Dedifferentiated amniotic fluid mesenchymal stem cell (primary cell): ENCODE measurements around the gene OTULIN.

ENCODE experiments used
- DNase-seq: peaks from one replicate; pipeline ENCODE4 v3.0.0-alpha.2; 2016; ENCODE audit errors: extremely low spot score

The OTULIN gene

GRCh38 chr5:14696851-14697250 is 32.3 kb downstream of the OTULIN start:
- no peak for DNase-seq

GRCh38 chr5:14698495-14698894 is 34.0 kb downstream of the OTULIN start:
- DNase-seq = no peak

- no peak for DNase-seq
Measured at GRCh38 chr5:14699159-14699558, 34.6 kb downstream of the OTULIN start.

DNA sequence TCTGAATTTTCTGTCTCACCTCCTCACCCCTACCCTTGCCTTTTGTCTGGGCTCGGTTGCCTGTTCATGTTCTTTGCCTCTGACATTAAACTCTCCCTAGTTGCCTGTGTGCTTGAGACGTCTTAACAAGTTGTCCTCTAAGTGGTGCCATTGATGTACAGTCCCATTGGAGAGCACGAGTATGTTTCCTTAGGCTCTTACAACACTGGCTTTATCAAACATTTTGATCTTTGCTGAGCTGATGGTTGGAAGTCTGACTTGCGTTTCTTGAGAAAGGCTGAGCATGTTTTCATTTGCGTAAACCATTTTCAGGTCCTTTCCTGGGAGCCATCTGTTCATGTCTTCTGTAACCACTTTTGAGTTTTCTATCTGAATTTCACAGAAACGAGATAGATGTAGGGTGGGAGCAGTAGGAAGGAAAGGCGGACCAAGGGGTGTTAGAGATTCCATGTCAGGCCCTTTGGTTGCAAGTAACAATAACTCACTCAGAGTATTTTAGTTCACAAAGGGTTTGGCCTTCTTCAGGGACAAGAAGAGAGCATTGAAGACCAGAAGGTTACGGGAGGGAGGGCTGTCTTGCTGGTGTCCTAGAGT is 35.4 kb downstream of the OTULIN start:
- DNase-seq = no peak

GRCh38 chr5:14700478-14701436 is 36.2 kb downstream of the OTULIN start:
- DNase-seq = no peak

DNA sequence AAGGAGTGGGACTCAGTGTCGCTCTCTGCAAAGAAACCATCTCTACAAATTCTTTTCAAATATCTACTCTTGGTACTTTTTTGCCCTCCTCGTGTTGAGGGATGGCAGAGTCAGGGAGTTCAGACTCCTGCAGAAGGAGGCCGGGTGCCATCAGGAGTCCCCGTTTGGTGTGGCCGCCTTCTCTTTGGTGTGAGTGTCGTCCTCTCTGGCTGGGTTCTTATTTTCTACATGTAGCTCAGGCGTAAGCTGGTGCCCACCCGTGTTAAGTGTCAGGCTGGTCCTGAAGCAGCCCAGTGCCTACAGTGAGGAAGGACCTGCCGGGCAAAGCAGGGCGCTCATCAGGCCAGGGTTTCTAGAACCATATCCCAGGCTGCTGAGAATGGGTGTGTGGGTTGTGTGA is 37.0 kb downstream of the OTULIN start:
- DNase-seq = no peak

DNA sequence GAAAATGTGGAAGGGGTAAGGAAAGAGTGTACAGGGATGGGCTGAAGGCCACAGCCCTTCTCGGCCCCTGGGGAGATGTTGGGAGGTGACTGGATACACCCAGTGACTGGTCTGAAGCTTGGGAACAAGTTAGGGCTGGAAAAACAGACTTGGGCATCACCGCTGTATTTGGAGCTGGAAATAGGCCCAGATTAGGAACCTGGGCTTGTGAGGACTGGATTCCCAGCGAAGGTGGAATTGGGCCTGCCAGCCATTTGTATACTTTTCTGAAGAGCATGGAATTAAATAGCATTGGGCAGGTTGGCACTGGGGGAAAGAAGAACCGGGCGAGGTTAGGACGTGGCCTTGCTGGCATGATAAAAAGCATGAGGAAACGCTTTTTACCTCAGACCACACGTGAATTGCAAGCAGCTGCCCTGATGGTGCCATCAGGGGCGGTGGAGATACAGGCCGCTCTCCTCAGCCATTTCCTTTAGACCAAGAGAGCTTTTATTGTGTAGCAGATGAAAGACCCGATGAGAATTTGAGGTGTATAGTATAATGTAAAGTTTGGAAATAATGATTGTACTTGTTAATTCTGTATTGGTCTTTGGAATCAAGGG is 37.8 kb downstream of the OTULIN start:
- DNase-seq = no peak

DNA sequence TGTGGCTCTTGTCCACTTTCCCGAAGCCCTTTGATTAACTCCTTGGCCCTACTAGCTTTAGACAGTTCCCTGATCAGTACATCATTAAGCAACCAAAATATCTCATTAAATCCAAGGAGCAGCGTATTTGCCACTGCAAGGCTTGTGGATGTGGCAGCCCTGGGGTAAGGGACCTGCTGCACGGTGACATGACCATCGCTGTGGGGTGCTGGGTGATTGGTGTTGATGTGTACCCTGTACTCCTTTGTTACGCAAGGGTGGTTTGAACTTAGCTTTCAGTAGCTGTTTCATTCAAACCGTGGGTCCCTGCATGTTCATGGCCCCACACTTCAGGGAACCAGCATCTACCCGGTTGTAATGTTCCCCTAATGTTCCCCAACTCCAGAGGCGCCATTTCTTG is 41.0 kb downstream of the OTULIN start:
- no peak for DNase-seq

DNA sequence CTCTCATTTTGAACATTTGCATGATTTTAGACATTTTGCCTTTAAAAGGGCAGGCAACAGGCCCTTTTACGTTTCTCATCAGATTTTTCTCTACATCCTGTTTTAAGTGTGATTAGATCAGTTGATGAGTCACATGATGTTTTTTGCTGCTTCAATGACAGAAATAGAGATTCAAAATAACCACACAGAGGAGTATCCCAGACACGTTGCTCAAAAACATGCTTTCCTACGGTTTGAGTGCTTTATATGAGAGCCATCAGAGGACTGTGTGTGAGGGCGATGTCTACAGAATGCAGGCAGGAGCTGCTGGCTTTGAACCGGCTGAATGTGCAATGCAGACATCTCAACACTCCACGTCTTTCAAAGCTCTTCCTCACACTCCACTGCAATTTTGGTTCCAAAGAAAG is 42.1 kb downstream of the OTULIN start:
- DNase-seq = no peak

GRCh38 chr5:14707811-14708390 is 43.4 kb downstream of the OTULIN start:
- no peak for DNase-seq

GRCh38 chr5:14708551-14708950 is 44.0 kb downstream of the OTULIN start:
- DNase-seq = no peak

DNA sequence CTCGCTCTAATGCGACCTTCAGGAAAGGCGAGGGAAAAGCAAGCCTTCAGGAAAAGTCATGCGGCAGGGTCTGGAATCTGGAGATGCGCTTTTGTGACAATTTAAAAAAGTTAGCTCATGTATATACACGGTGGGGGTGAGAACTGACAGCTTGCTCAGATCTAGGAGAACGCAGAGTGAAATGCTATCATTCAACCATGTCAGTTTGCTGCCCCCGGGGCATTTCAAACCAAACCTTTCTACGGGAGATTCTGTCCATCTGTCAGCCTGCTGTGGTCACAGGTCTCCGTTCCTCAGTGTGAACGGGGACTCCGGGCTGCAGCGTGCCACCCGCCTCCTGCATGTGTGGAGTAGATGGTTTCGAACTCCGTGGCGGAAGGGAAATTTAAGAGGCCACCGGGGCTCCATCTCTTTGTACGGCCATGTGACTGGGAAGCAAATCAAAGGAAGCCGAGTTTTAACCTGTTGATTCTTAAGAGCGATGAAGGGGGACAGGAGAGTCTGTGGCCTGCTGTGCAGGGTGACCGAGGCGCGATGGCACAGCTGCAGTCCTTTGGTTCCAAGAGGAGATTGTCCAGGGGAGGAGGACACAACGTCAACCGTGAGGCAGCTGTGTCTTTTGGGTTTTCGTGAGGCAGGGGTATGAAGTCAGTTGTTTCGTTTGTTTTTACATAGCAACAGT is 45.9 kb downstream of the OTULIN start:
- DNase-seq = no peak

DNA sequence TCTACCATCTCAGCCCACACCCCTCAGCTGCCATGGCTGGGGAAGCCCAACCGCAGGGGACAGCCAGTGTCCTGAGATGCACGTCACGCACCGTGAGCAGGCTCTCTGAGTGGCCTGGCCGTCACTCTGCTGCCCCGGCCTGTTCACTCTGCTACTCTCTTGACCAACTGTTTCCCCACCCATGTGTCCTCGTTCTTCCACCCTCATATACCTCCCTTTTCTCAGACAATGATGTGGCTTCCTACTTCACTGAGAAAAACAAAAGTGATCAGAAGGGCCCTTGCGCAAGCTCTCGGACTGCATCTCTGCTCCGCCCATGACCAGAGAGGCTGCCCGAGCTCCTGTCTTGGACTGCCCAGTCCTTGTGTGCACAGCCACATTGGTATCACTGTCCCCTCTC is 47.6 kb downstream of the OTULIN start:
- DNase-seq = no peak

GRCh38 chr5:14712666-14713065 is 48.1 kb downstream of the OTULIN start:
- no peak for DNase-seq

DNA sequence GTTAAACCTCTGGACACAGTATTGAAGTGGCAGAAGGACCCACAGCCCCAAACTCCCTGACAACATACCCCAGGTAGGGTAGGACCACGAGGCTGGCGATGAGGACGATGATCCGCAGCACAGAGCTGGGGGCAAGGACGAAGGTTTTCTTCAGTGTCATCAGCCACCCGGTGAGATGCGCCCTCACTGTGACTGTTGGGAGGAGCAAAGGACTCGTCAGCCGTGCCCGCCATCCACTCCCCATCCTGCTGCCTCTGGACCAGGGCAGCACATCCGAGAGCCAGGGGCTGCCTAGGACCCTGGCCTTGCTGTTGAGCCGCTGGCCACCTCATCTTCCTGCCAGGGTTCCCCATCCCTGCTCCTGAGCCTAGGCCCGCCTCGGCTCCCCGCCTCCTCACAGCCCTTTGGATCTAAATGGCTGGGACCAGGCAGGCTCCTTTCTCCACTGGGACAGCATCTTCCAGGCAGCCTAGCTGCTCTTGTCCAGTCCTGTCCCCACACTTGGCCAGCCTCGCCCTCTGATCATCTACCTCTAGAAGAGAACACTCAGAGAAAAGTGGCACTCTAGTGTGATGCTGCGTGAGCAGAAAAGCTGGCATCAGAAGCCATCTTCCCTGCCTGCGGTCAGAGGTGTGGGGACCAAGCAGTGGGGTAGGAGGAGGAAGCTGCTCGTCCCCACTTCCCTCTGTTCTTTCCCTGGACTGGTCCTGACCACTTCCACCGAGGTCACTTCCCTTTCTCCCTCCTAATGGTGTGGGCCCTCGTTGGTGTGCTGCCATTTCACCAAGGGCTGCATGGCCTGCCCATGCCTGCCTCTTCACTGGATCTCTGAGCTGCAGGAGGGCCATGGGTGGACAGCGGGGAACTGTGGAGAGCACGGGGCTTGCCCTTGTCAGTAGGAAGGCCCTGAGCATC is 49.2 kb downstream of the OTULIN start:
- DNase-seq = no peak

DNA sequence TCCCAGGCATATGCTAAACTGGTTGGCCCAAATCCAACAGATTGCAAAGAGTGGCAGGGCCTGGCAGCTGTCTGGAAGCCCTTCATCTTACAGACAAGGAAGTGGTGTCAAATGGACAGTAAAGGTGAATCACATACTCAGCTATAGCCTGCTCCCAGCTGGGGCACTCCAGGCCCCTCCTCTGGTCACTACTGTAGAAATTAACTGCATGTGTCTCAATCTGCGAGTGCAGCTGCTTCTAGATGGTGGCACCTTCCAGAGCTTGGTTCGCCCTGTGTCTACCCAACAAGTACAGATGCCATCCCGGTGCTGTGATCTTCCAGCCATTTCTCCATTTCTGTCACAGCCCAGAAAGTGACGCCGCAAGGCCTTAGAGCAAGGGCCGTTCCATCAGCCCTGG is 50.2 kb downstream of the OTULIN start:
- no peak for DNase-seq

DNA sequence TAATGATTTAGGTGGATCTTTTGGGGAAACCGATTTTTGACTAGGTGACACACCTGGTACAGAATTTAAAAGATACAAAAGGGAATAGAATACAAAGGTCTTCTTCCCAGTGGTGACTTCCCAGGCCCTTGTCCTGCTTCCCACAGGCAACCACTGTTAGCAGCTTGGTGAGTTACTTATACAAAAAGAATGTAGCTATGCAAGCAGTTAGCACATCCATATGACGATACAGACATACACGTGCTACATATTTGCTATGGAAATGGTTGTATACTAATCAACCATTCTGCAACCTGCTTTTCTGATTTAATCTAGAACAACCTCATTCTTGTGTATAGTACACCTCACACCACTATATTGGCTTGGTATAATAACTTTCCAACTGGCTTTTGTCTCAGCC is 51.0 kb downstream of the OTULIN start:
- DNase-seq = no peak

DNA sequence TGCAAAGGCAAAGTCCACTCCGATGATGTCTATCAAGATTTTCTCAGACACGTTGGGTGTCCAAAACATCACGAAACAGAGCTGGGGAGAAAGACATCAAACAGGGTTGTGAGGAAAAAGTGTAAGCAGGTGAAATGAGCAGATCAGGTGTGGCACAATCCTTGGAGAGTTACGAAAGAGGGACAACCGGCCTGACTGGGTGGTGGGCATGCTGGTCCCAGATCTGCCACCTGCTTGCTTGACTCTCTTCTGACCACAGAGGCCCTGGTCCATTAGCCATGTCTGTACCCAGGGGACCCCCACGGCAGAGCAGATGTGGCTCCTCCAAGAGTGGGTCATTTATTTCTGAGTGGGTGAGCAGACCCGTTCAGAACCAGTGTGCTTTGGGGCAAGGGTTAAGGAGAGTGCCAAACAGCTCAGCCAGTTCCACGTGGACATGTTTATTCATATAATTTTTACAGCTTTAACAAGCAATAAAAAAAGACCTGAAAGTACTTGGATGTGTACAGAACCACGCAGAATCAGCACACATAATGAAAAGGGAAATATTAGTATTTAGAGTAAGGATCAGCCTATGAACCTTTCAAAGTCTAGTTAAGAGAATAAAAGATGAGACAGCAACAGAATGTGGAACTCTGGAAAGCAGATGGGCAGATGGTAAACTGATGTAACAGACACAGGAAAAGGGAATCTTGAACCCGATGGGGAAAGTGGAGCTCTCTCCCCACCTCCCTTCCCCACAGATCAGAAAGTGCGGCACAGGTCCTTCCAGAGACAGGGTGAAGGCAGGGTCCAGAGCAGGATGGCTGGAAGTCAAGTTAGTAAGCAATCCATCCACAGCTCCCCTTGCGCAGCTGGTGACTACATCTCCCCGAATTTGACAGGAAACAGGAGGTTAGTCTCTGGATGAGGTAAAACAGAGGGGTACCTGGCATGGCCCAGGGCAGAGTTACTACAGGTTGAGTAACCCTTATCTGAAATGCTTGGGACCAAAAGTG is 52.5 kb downstream of the OTULIN start:
- DNase-seq = no peak

GRCh38 chr5:14718778-14719177 is 54.3 kb downstream of the OTULIN start:
- no peak for DNase-seq
